Measurements from ENCODE around the gene EPB41L4A.

Gene EPB41L4A

DNA sequence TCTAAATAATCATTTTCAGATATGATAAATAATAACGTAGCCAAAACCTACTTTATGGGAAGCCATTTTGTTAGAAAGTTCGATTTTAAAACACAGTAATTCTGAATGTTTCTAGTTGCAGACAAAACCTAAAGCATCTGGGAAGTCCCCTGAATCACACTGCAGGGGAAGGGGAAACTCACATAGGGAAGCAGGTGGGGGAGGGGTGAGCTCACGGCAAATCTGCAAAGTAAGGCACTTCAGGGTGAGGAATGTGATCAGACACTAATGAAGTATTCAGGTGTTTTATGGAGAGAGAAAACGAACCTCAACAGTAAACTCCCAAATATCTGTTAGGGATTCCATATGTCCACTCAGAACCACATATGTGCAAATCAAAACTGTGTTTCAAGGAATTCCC is 70.7 kb downstream of the EPB41L4A start:
- no peak for DNase-seq (ENCODE audit: extremely low spot score)
- CTCF ChIA-PET: no interaction called here
- TF ChIP-seq HDGF (IDR thresholded peaks at IDR 0.05; ENCODE audit: borderline replicate concordance) (no peak), ELF4 (IDR thresholded peaks at IDR 0.05) (no peak), BHLHE40 (IDR thresholded peaks at IDR 0.05; ENCODE audit: borderline replicate concordance) (no peak), FOXA1 (IDR thresholded peaks at IDR 0.05) (no peak), FOXM1 (IDR thresholded peaks at IDR 0.05; ENCODE audit: borderline replicate concordance) (no peak), FOXK2 (IDR thresholded peaks at IDR 0.05) (no peak), ZNF384 (IDR thresholded peaks at IDR 0.05) (no peak), NFRKB (IDR thresholded peaks at IDR 0.05) (no peak), ARNT (IDR thresholded peaks at IDR 0.05) (no peak), TARDBP (IDR thresholded peaks at IDR 0.05) (no peak), SUZ12 (IDR thresholded peaks at IDR 0.05) (no peak), CTBP1 (IDR thresholded peaks at IDR 0.05; ENCODE audit: borderline replicate concordance) (no peak)
- POLR2A ChIA-PET: no interaction called here

DNA sequence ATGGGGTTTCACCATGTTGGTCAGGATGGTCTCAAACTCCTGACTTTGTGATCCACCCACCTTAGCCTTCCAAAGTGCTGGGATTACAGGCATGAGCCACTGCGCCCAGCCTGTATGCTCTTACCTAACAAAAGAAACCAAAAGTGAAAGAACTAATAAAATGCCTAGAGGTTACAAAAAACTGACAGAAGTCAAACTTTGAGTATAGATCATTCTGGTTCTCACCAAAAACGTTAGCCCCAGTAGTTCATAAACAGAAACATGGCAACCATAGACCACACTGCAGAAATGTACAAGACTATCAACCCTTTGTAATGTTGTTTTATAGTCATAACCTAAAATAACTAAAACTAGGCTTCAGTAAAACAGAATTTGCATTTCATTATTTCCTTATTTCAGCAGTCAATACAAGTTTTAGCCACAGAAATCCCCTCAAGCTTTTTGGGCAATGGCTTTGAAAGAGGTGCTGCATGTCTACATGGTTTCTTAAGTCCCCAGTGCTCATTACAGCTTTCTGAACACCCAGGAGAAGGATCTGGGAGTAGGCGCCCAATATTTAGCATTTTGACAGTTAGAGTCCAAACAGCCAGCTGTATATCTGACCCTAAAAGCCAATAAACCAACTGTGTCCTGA is 72.5 kb downstream of the EPB41L4A start:
- DNase-seq (ENCODE audit: extremely low spot score): no peak
- ChIA-PET POLR2A (no interaction called here), CTCF (no interaction called here)
- TF ChIP-seq NFRKB (IDR thresholded peaks at IDR 0.05) (no peak), ZNF384 (IDR thresholded peaks at IDR 0.05) (no peak), FOXA1 (IDR thresholded peaks at IDR 0.05) (no peak), TARDBP (IDR thresholded peaks at IDR 0.05) (no peak), FOXK2 (IDR thresholded peaks at IDR 0.05) (no peak)
- TF ChIP-seq, protein P1, sequence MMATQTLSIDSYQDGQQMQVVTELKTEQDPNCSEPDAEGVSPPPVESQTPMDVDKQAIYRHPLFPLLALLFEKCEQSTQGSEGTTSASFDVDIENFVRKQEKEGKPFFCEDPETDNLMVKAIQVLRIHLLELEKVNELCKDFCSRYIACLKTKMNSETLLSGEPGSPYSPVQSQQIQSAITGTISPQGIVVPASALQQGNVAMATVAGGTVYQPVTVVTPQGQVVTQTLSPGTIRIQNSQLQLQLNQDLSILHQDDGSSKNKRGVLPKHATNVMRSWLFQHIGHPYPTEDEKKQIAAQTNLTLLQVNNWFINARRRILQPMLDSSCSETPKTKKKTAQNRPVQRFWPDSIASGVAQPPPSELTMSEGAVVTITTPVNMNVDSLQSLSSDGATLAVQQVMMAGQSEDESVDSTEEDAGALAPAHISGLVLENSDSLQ (IDR thresholded peaks at IDR 0.05): no peak

DNA sequence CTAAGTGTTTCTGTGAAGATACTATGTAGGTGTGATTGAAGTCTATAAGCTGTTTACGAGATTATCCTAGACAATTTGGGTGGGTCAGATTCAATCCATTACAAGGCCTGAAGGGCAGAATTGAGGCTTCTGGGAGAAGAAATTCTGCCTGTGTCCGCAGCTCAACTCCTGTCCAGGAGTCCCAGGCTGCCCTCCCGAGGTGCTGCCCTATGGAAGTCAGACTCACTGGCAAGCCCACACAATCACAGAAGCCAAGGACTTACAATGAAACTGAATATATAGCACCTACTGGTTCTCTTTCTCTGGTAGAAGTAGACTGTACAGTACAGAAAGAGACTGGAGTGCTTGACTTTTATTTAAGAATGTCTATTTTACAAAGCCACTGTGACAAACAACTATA is 74.5 kb downstream of the EPB41L4A start:
- no peak for DNase-seq (ENCODE audit: extremely low spot score)
- POLR2A ChIA-PET: no interaction called here
- TF ChIP-seq SP1 (IDR thresholded peaks at IDR 0.05) (no peak), CTBP1 (IDR thresholded peaks at IDR 0.05; ENCODE audit: borderline replicate concordance) (no peak), NFRKB (IDR thresholded peaks at IDR 0.05) (no peak), HDGF (IDR thresholded peaks at IDR 0.05; ENCODE audit: borderline replicate concordance) (no peak), ARNT (IDR thresholded peaks at IDR 0.05) (no peak), FOXK2 (IDR thresholded peaks at IDR 0.05) (no peak), ZNF384 (IDR thresholded peaks at IDR 0.05) (no peak), LEF1 (IDR thresholded peaks at IDR 0.05; ENCODE audit: borderline replicate concordance) (no peak), TARDBP (IDR thresholded peaks at IDR 0.05) (no peak), ELF4 (IDR thresholded peaks at IDR 0.05) (no peak), BHLHE40 (IDR thresholded peaks at IDR 0.05; ENCODE audit: borderline replicate concordance) (no peak), SUZ12 (IDR thresholded peaks at IDR 0.05) (no peak), FOXA1 (IDR thresholded peaks at IDR 0.05) (no peak), L3MBTL2 (conservative IDR thresholded peaks at IDR 0.05) (no peak), FOXM1 (IDR thresholded peaks at IDR 0.05; ENCODE audit: borderline replicate concordance) (no peak)
- TF ChIP-seq, protein P1 (IDR thresholded peaks at IDR 0.05): no peak
- CTCF ChIA-PET: no interaction called here

DNA sequence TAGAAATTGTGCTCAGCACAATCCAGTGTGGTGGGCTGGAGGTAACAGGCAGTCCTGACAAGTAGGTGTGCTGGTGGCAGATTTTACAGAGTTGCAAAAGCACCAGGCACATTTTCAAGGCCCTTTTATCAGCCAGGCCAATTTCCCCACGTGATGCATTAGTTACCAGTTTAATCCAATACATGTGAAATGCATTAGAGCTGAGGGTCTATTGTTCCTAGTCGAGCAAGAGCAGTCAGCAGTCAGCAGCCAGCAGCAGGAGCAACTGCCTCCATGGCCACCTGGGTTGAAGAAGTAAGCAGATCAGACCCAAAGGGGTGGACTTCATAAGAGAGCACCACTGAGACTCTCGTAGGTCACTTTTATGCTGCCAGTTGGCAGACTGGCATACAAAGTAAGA is 76.7 kb downstream of the EPB41L4A start:
- DNase-seq (ENCODE audit: extremely low spot score): no peak
- TF ChIP-seq, protein P1 (IDR thresholded peaks at IDR 0.05): no peak
- TF ChIP-seq FOXA1 (IDR thresholded peaks at IDR 0.05): no peak
- TF ChIP-seq SP1 (IDR thresholded peaks at IDR 0.05): no peak
- no peak for TF ChIP-seq ZNF384 (IDR thresholded peaks at IDR 0.05)
- TF ChIP-seq FOXK2 (IDR thresholded peaks at IDR 0.05): no peak
- TF ChIP-seq NFRKB (IDR thresholded peaks at IDR 0.05): no peak
- no peak for TF ChIP-seq FOXM1 (IDR thresholded peaks at IDR 0.05; ENCODE audit: borderline replicate concordance)
- no peak for TF ChIP-seq SUZ12 (IDR thresholded peaks at IDR 0.05)
- TF ChIP-seq LEF1 (IDR thresholded peaks at IDR 0.05; ENCODE audit: borderline replicate concordance): no peak
- no peak for TF ChIP-seq ELF4 (IDR thresholded peaks at IDR 0.05)
- TF ChIP-seq TARDBP (IDR thresholded peaks at IDR 0.05): no peak
- TF ChIP-seq L3MBTL2 (conservative IDR thresholded peaks at IDR 0.05): no peak
- ChIA-PET CTCF (no interaction called here), POLR2A (no interaction called here)

DNA sequence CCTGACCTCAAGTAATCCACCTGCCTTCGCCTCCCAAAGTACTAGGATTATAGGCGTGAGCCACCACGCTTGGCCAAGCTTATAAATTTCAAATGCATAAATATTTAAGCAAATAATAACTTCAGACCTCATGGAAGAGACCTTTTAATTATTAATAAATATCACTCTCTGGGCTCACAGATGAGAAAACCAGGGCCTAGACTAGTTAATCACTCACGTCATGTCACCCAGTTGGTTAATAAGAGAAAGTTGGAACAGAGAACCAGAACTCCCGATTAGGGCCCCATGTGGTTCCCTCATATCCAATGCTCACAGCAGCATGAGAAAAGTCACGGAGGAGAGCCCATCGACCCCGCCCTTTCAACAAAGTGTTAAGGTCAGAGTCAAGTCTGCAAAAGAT is 79.3 kb downstream of the EPB41L4A start:
- CTCF ChIA-PET: no interaction called here
- DNase-seq (ENCODE audit: extremely low spot score): no peak
- TF ChIP-seq ZNF384 (IDR thresholded peaks at IDR 0.05) (no peak), NFRKB (IDR thresholded peaks at IDR 0.05) (no peak), SUZ12 (IDR thresholded peaks at IDR 0.05) (no peak), SP1 (IDR thresholded peaks at IDR 0.05) (no peak), ARNT (IDR thresholded peaks at IDR 0.05) (no peak), HDGF (IDR thresholded peaks at IDR 0.05; ENCODE audit: borderline replicate concordance) (no peak), ELF4 (IDR thresholded peaks at IDR 0.05) (no peak), CTBP1 (IDR thresholded peaks at IDR 0.05; ENCODE audit: borderline replicate concordance) (no peak), TARDBP (IDR thresholded peaks at IDR 0.05) (no peak), FOXM1 (IDR thresholded peaks at IDR 0.05; ENCODE audit: borderline replicate concordance) (no peak), LEF1 (IDR thresholded peaks at IDR 0.05; ENCODE audit: borderline replicate concordance) (no peak), BHLHE40 (IDR thresholded peaks at IDR 0.05; ENCODE audit: borderline replicate concordance) (no peak), FOXK2 (IDR thresholded peaks at IDR 0.05) (no peak), L3MBTL2 (conservative IDR thresholded peaks at IDR 0.05) (no peak), FOXA1 (IDR thresholded peaks at IDR 0.05) (no peak)
- TF ChIP-seq, protein P1 (IDR thresholded peaks at IDR 0.05): no peak
- POLR2A ChIA-PET: no interaction called here

All from HEK293T (cell line).